RWPE2 (cell line): Measurements from ENCODE around the gene TFDP3.

Experiments
- ATAC-seq: fragments of 200-7000 bp; cut with Tn5 transposase; 3 replicates; pipeline ENCODE4 v1.9.1; 2021; ENCODE audit warnings: low read depth
- DNase-seq: peaks from one replicate; pipeline ENCODE4 v3.0.0-alpha.2; 2020; ENCODE audit warnings: low spot score
- H3K27ac ChIP-seq: fragments of 450-650 bp; 2 replicates; pipeline ENCODE4 v1.5.1; 2017; ENCODE audit warnings: mild to moderate bottlenecking; ENCODE audit not compliant: poor library complexity, severe bottlenecking
- H3K27me3 ChIP-seq: fragments of 250-450 bp; sonication (Bioruptor Pico); 2 replicates; pipeline ENCODE4 v1.5.1; 2021; ENCODE audit warnings: mild to moderate bottlenecking, moderate library complexity; ENCODE audit not compliant: insufficient read depth, poor library complexity, severe bottlenecking
- H3K36me3 ChIP-seq: fragments of 250-450 bp; sonication (Bioruptor Pico); 2 replicates; pipeline ENCODE4 v1.5.1; 2020; ENCODE audit warnings: low read depth, mild to moderate bottlenecking, moderate library complexity
- H3K4me1 ChIP-seq: fragments of 250-450 bp; sonication (Bioruptor Pico); 2 replicates; pipeline ENCODE4 v1.5.1; 2021; ENCODE audit warnings: mild to moderate bottlenecking, moderate library complexity; ENCODE audit not compliant: insufficient read depth, poor library complexity, severe bottlenecking
- H3K4me3 ChIP-seq: fragments of 250-450 bp; sonication (Bioruptor Pico); 2 replicates; pipeline ENCODE4 v1.5.1; 2021; ENCODE audit warnings: mild to moderate bottlenecking, moderate library complexity; ENCODE audit not compliant: severe bottlenecking
- H3K9me3 ChIP-seq: fragments of 250-450 bp; sonication (Bioruptor Pico); 2 replicates; pipeline ENCODE4 v1.5.1; 2021; ENCODE audit warnings: mild to moderate bottlenecking, moderate library complexity; ENCODE audit not compliant: severe bottlenecking
- TF ChIP-seq, protein P1 (sequence below): fragments of 450-650 bp; IDR thresholded peaks from one replicate; pipeline ENCODE4 v1.5.1; 2017; ENCODE audit warnings: mild to moderate bottlenecking, moderate library complexity; ENCODE audit not compliant: poor library complexity, severe bottlenecking

The TFDP3 gene

DNA sequence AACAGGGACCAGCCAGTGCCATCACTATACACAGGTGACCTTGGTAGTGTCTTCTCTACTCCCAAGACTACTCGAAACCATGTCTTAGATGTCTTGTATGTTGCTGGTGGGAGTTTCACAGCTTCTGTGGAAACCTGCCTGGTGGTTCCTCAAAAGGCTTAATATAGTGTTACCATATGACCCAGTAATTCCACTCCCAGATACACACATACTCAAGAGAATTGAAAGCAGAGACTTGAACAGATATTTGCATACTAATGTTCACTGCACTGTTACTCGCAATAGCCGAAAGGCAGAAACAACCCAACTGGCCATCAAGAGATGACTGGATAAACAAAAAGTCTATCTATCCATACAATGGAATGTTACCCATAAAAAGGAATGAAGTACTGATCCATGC, 3.1 kb downstream of the TFDP3 start:
- no peak overlapping the region for H3K4me3 ChIP-seq
- no peak for DNase-seq
- H3K36me3 ChIP-seq, result no peaks in the 10 kb centered on the region
- H3K27ac ChIP-seq, result no peak overlapping the region
- ATAC-seq, result no peak
- no peaks in the 10 kb centered on the region for H3K9me3 ChIP-seq
- TF ChIP-seq, protein P1, sequence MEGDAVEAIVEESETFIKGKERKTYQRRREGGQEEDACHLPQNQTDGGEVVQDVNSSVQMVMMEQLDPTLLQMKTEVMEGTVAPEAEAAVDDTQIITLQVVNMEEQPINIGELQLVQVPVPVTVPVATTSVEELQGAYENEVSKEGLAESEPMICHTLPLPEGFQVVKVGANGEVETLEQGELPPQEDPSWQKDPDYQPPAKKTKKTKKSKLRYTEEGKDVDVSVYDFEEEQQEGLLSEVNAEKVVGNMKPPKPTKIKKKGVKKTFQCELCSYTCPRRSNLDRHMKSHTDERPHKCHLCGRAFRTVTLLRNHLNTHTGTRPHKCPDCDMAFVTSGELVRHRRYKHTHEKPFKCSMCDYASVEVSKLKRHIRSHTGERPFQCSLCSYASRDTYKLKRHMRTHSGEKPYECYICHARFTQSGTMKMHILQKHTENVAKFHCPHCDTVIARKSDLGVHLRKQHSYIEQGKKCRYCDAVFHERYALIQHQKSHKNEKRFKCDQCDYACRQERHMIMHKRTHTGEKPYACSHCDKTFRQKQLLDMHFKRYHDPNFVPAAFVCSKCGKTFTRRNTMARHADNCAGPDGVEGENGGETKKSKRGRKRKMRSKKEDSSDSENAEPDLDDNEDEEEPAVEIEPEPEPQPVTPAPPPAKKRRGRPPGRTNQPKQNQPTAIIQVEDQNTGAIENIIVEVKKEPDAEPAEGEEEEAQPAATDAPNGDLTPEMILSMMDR, result no peak
- H3K27me3 ChIP-seq, result no peaks in the 10 kb centered on the region
- H3K4me1 ChIP-seq, result no peaks in the 10 kb centered on the region

DNA sequence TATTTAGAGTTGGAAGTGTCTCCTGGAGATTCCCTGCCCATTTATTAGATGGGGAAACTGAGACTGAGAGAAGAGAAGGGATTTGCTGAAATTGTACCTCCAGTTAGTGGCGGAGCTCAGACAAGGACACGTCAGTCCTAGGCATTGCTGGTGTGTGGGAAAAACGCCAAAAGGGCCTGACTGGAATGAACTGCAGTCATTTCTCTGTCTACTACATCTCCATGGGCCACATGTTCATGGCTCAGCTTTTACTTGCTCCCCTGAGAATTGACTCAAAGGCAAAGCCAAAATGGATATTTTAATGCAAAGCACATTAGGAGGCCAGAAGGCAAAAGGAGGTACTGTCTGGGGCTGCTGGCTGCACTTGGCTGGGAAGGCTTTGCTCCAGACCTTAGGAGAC, 3.9 kb downstream of the TFDP3 start:
- Histone ChIP-seq H3K4me3 (no peak overlapping the region), H3K9me3 (no peaks in the 10 kb centered on the region), H3K27me3 (no peaks in the 10 kb centered on the region), H3K27ac (no peak overlapping the region), H3K4me1 (no peaks in the 10 kb centered on the region), H3K36me3 (no peaks in the 10 kb centered on the region)
- ATAC-seq, result no peak
- TF ChIP-seq, protein P1, result no peak
- no peak for DNase-seq

DNA sequence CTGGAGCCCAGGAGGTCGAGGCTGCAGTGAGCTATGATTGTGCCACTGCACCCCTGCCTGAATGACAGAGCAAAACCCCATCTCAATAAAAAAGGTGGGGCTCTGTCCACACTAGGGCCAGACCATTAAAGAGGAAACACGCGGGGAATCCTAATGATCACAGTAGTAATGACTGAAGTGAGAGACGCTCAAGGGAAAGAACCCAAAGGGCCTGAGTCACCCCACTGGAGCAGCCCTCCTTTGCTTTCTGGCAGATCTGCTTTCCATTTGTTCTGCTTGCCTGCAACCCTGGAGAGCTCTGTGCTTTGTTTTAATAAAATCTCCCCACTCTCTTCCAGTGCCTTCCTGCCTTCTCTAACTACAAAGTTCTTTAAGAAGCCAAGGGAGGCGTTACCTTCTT, 5.0 kb downstream of the TFDP3 start:
- no peak for DNase-seq
- no peak for ATAC-seq
- TF ChIP-seq, protein P1, result no peak
- H3K4me1 ChIP-seq, result no peaks in the 10 kb centered on the region
- no peak overlapping the region for H3K4me3 ChIP-seq
- no peaks in the 10 kb centered on the region for H3K27me3 ChIP-seq
- H3K9me3 ChIP-seq, result no peaks in the 10 kb centered on the region
- H3K27ac ChIP-seq, result no peak overlapping the region
- no peaks in the 10 kb centered on the region for H3K36me3 ChIP-seq

DNA sequence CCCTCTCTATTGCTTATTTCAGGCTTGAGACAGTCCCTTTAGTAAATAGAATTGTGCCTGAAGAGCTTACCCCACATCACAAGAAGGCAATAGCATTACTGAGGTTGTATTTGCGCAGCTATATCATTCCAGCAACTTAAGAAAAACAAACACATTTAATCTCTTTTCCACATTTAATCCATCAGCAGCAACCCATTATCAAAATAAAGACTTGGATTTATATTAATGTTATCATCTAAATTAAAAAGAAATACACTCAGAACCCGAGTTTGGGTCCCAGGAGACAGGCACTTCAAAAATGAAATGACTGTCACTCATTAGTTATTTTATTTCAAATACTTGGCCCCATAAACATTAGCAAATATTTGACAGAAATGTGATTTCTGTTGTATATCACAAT, 10.4 kb downstream of the TFDP3 start:
- TF ChIP-seq, protein P1, result no peak
- Histone ChIP-seq H3K4me3 (no peak overlapping the region), H3K4me1 (no peaks in the 10 kb centered on the region), H3K36me3 (no peaks in the 10 kb centered on the region), H3K27ac (no peak overlapping the region), H3K27me3 (no peaks in the 10 kb centered on the region), H3K9me3 (no peaks in the 10 kb centered on the region)
- DNase-seq (no peak), ATAC-seq (no peak)

DNA sequence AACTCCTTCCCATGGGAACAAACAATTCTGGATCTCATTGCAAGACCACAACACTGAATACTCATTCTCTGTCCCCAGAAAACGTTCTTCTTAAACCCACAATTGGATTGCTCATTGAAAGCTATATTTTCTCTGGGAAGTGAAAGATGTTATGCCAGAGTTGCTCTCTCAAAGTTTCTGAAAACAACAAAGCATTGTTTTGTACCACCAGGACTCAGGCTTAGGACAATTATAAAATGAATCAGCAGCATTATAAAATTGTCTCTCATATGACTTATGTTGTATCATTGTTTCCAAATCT, 26.5 kb downstream of the TFDP3 start:
- Histone ChIP-seq H3K9me3 (no peaks in the 10 kb centered on the region), H3K4me3 (no peak overlapping the region), H3K27ac (no peak overlapping the region), H3K27me3 (no peaks in the 10 kb centered on the region), H3K4me1 (no peaks in the 10 kb centered on the region), H3K36me3 (no peaks in the 10 kb centered on the region)
- TF ChIP-seq, protein P1, result no peak
- ATAC-seq, result no peak
- no peak for DNase-seq
